Loucy (cell line): ENCODE results near the gene PROC.

Experiments used
- H2AFZ ChIP-seq: fragments of 200-600 bp; sonication (generic); 2 replicates; pipeline ENCODE4 v1.6.0; 2016; ENCODE audit warnings: antibody characterized with exemption, mild to moderate bottlenecking, low read length, moderate library complexity
- H3F3A ChIP-seq: fragments of 200-600 bp; 2 replicates; pipeline ENCODE4 v1.6.0; 2016; ENCODE audit warnings: antibody characterized with exemption, low read depth, mild to moderate bottlenecking
- H3K27me3 ChIP-seq: fragments of 200-600 bp; sonication (generic); 2 replicates; pipeline ENCODE4 v1.6.1; 2014; ENCODE audit warnings: low read length, mild to moderate bottlenecking; ENCODE audit not compliant: insufficient read depth, poor library complexity, severe bottlenecking
- H3K36me3 ChIP-seq: fragments of 200-600 bp; sonication (generic); 2 replicates; pipeline ENCODE4 v1.6.1; 2016; ENCODE audit warnings: low read length; ENCODE audit not compliant: insufficient read depth
- H3K4me1 ChIP-seq: fragments of 200-600 bp; sonication (generic); 2 replicates; pipeline ENCODE4 v1.5.1; 2014; ENCODE audit warnings: low read length, mild to moderate bottlenecking; ENCODE audit not compliant: insufficient read depth, poor library complexity, severe bottlenecking
- H3K4me2 ChIP-seq: fragments of 200-600 bp; sonication (generic); 2 replicates; pipeline ENCODE4 v1.6.0; 2014; ENCODE audit warnings: antibody characterized with exemption, low read length, low read depth, mild to moderate bottlenecking; ENCODE audit not compliant: poor library complexity, severe bottlenecking
- H3K4me3 ChIP-seq: fragments of 200-600 bp; sonication (generic); 2 replicates; pipeline ENCODE4 v1.5.1; 2014; ENCODE audit warnings: low read length, mild to moderate bottlenecking, mixed read lengths; ENCODE audit not compliant: poor library complexity, severe bottlenecking
- H3K79me2 ChIP-seq: fragments of 200-600 bp; sonication (generic); 2 replicates; pipeline ENCODE4 v1.6.1; 2014; ENCODE audit warnings: low read length; ENCODE audit not compliant: insufficient read depth
- H3K9ac ChIP-seq: fragments of 200-600 bp; sonication (generic); 2 replicates; pipeline ENCODE4 v1.6.0; 2014; ENCODE audit warnings: mild to moderate bottlenecking, low read depth, low read length, moderate library complexity; ENCODE audit not compliant: poor library complexity, severe bottlenecking
- H3K9me2 ChIP-seq: fragments of 200-600 bp; sonication (generic); replicated peaks from 2 replicates; pipeline ENCODE4 v1.6.1; 2016; ENCODE audit warnings: low read depth, low read length, mixed read lengths
- H3K9me3 ChIP-seq: fragments of 200-600 bp; sonication (generic); 2 replicates; pipeline ENCODE4 v1.6.1; 2014; ENCODE audit warnings: mild to moderate bottlenecking, antibody characterized with exemption, low read length, low read depth; ENCODE audit not compliant: insufficient read depth
- H4K20me1 ChIP-seq: fragments of 200-600 bp; sonication (generic); 2 replicates; pipeline ENCODE4 v1.6.0; 2014; ENCODE audit warnings: antibody characterized with exemption, low read length, mild to moderate bottlenecking; ENCODE audit not compliant: insufficient read depth, poor library complexity, severe bottlenecking
- EZH2phosphoT487 ChIP-seq: fragments of 200-600 bp; IDR thresholded peaks from 2 replicates; pipeline ENCODE4 v1.6.1; 2018; ENCODE audit warnings: antibody characterized with exemption, mild to moderate bottlenecking, moderate library complexity, borderline replicate concordance
- TF ChIP-seq, protein P1 (sequence below): fragments of 200-600 bp; sonication (generic); conservative IDR thresholded peaks from 2 replicates; pipeline ENCODE4 v1.5.1; 2014; ENCODE audit warnings: mild to moderate bottlenecking, antibody characterized with exemption, low read length

The PROC gene

DNA sequence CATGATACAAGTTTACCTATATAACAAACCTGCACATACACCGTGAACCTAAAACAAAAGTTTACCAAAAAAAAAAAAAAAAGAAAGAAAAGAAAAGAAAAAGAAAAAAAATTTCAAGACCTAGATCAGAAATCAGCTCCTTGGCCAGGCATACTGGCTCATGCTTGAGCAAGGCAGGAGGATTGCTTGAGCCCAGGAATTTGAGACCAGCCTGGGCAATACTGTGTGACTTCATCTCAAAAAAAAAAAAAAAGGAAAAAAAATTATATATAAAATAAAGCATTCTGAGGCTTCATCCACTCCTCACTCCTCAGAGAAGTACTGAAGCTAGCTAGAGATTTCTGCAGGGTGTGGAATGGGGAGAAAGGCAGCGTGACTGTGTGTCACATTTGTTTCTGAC lies 11.8 kb upstream of the PROC start:
- Histone ChIP-seq H3K36me3 (no peaks in the 10 kb centered on the region), H3K9me3 (no peaks in the 10 kb centered on the region), H3K79me2 (no peaks in the 10 kb centered on the region), H3F3A (no peaks in the 10 kb centered on the region; the same call in 1 of the 2 replicates), H3K9me2 (no peaks in the 10 kb centered on the region), H2AFZ (no peak overlapping the region), H3K4me2 (no peak overlapping the region), H3K9ac (no peak overlapping the region), H3K27me3 (no peaks in the 10 kb centered on the region), H4K20me1 (no peaks in the 10 kb centered on the region), H3K4me3 (no peak overlapping the region), H3K4me1 (peaks cover 11% of the 10 kb centered on the region)
- TF ChIP-seq, protein P1, sequence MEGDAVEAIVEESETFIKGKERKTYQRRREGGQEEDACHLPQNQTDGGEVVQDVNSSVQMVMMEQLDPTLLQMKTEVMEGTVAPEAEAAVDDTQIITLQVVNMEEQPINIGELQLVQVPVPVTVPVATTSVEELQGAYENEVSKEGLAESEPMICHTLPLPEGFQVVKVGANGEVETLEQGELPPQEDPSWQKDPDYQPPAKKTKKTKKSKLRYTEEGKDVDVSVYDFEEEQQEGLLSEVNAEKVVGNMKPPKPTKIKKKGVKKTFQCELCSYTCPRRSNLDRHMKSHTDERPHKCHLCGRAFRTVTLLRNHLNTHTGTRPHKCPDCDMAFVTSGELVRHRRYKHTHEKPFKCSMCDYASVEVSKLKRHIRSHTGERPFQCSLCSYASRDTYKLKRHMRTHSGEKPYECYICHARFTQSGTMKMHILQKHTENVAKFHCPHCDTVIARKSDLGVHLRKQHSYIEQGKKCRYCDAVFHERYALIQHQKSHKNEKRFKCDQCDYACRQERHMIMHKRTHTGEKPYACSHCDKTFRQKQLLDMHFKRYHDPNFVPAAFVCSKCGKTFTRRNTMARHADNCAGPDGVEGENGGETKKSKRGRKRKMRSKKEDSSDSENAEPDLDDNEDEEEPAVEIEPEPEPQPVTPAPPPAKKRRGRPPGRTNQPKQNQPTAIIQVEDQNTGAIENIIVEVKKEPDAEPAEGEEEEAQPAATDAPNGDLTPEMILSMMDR, result no peak
- TF ChIP-seq EZH2phosphoT487, result no peak

DNA sequence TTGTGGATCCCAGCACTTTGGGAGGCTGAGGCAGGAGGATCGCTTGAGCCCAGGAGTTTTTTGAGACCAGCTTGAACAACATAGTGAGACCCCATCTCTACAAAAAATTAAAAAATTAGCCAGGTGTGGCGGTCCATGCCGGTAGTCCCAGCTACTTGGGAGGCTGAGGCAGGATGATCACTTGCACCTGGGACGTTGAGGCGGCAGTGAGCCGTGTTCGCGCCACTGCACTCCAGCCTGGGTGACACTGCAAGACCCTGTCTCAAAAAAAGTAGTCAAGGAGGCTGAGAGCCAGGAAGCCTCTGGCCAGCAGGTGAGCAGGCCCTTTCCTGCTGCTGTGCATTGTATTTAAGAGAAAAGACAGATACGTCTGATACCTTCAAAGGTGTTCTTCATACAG lies 11.1 kb upstream of the PROC start:
- Histone ChIP-seq H3K4me3 (peak overlapping the region; percentile 61), H3K4me2 (peak overlapping the region; percentile 79), H3K9me3 (no peaks in the 10 kb centered on the region), H3K36me3 (no peaks in the 10 kb centered on the region), H3K9me2 (no peaks in the 10 kb centered on the region), H3K9ac (peak overlapping the region; percentile 57), H3K4me1 (peaks cover 11% of the 10 kb centered on the region), H3K27me3 (no peaks in the 10 kb centered on the region), H2AFZ (peak overlapping the region; percentile 67; the same call in 1 of the 2 replicates), H3K79me2 (no peaks in the 10 kb centered on the region), H3F3A (no peaks in the 10 kb centered on the region; the same call in 1 of the 2 replicates), H4K20me1 (no peaks in the 10 kb centered on the region)
- TF ChIP-seq EZH2phosphoT487, result no peak
- TF ChIP-seq, protein P1, result no peak

DNA sequence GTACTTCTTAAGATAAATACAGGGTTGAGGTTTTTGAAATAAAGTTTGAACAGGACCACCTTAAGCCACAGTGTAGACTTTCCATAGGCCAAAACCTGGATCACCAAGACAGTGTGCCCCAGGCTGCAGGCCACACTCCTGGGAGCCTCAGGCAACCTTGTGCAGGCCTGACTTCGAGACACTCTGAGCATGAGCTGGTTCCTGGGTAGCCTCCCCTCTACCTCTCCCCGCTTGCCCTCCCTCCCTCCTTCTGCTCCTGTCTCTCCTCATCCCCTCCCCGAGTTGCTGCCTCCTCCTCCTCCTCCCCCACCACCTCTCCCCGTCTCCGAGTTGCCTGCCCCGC lies 10.6 kb upstream of the PROC start:
- TF ChIP-seq, protein P1, result no peak
- TF ChIP-seq EZH2phosphoT487, result no peak
- H3K4me1 ChIP-seq, result peaks cover 11% of the 10 kb centered on the region
- peak overlapping the region; percentile 57 for H3K9ac ChIP-seq
- no peaks in the 10 kb centered on the region for H3K27me3 ChIP-seq
- H3K4me3 ChIP-seq, result peak overlapping the region; percentile 61
- H4K20me1 ChIP-seq, result no peaks in the 10 kb centered on the region
- H3F3A ChIP-seq, result peaks cover under 1% of the 10 kb centered on the region; the same call in 1 of the 2 replicates
- no peaks in the 10 kb centered on the region for H3K79me2 ChIP-seq
- H2AFZ ChIP-seq, result peak overlapping the region; percentile 67; the same call in 1 of the 2 replicates
- no peaks in the 10 kb centered on the region for H3K9me3 ChIP-seq
- peak overlapping the region; percentile 79 for H3K4me2 ChIP-seq
- H3K36me3 ChIP-seq, result no peaks in the 10 kb centered on the region
- H3K9me2 ChIP-seq, result no peaks in the 10 kb centered on the region
